ENCODE measurements around the gene CALN1.
"Not testable (repeated sequence)": the region's sequence is repeated elsewhere in the genome, so short reads cannot be mapped to it uniquely, and the experiment has no call there.

The CALN1 gene

DNA sequence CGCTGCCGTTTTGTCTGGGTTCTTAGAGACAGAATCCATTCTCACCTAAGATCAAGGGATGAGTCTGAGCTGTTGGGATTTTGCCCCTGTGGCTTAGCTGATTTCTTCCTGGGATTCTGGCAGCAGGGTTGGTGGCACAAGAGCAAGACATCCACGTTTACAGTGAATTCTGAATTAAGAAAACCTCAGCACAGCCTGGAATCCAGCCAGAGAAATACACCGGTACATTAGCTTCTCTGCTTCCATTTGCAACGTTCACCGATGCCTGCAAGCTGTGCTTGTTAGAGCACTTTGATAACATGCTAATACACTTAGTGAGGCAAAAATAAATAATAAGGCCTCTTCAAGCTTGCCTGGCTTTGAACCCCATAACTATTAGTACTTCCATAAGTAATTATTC, 569.8 kb downstream of the CALN1 start:
- H3K27me3 Mint-ChIP-seq: no peaks in the 10 kb centered on the region

DNA sequence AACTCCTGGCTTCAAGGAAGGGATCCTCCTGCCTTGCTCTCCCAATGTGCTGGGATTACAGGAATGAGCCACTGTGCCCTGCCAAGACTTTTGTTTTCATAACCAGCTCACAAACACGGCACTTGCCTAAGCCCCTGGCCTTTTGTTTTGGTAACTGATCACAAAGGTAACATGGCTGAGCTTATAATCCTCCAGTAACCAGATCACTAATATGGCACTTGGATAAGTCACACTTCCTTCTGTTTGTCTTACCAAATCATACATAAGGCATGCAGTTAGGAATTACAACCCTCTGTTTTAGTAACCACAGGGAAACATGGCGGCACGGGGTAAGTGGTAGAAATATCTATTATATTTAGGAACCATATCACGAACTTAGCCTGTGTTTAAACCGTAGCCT, 577.1 kb downstream of the CALN1 start:
- Mint-ChIP-seq H3K36me3 (no peaks in the 10 kb centered on the region), H3K27ac (no peak overlapping the region), H3K4me1 (no peaks in the 10 kb centered on the region), H3K27me3 (no peaks in the 10 kb centered on the region), H3K4me3 (no peak overlapping the region), H3K9me3 (no peaks in the 10 kb centered on the region)

More for the DNA sequence above, 569.8 kb downstream of the CALN1 start:
- no peaks in the 10 kb centered on the region for H3K4me1 Mint-ChIP-seq
- H3K9me3 Mint-ChIP-seq: peaks cover 5% of the 10 kb centered on the region
- H3K36me3 Mint-ChIP-seq: no peaks in the 10 kb centered on the region
- H3K27ac Mint-ChIP-seq: no peak overlapping the region
- no peak overlapping the region for H3K4me3 Mint-ChIP-seq

DNA sequence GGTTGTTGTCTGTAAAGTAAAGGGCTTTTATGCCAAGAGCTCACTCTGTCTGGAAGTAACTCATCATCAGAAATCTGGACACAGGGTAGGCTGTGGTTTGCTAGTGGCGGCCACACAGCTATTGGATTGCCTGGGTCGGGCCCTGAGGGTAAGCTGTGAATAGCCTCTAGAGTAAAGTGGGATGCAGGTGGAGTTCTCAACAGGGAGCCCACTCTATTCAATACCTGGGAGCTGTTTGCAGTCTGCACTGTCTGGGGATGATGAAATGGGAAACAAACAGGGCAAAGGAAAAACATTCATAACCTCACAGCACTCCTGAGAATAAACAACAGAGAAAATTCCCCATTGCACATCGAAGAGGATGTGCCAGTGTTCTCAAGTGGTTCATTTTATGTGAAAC, 582.6 kb downstream of the CALN1 start:
- Mint-ChIP-seq H3K4me3 (no peak overlapping the region), H3K27me3 (no peaks in the 10 kb centered on the region), H3K4me1 (no peaks in the 10 kb centered on the region), H3K36me3 (no peaks in the 10 kb centered on the region), H3K9me3 (no peaks in the 10 kb centered on the region), H3K27ac (no peak overlapping the region)

DNA sequence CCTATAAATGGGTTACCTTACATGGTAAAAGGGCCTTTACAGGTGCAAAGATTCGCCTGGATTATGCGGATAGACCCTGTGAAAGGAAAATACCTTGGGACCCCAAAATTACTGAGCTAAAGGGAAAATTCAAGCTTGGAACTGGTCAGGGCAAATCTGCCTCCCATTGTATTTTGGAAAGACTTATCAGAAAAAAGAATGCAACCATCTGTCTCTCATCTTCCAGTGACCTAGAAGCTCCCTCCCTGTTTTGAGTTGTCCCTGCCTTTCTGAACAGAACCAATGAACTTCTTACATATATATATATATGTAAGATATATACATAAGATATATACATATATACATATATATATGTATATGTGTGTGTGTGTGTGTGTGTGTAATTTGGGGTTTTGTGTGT, 583.8 kb downstream of the CALN1 start:
- Mint-ChIP-seq H3K36me3 (no peaks in the 10 kb centered on the region), H3K27ac (no peak overlapping the region), H3K27me3 (no peaks in the 10 kb centered on the region), H3K4me1 (no peaks in the 10 kb centered on the region), H3K9me3 (no peaks in the 10 kb centered on the region), H3K4me3 (no peak overlapping the region)

DNA sequence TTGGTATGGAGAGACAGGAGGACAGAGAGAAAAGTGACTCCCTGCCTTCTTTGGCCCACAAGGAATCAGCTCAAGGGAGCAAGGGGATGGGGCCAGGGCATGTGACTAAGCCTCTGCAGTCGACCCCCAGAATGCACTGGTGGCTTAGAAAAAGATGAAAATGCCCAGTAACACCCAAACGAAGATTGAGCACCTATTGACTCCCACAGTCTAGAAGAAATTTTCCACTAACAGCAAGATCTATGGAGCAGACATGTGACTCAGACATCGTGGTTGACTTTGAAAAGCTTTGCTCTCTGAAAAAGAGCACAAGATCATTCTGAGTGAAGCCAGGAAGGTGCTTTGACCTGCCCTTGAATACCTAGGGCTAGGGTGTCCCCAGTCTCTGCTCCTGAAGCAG, 586.0 kb downstream of the CALN1 start:
- Mint-ChIP-seq H3K27me3 (no peaks in the 10 kb centered on the region), H3K4me1 (no peaks in the 10 kb centered on the region), H3K9me3 (peaks cover 6% of the 10 kb centered on the region), H3K4me3 (no peak overlapping the region), H3K27ac (no peak overlapping the region), H3K36me3 (no peaks in the 10 kb centered on the region)

DNA sequence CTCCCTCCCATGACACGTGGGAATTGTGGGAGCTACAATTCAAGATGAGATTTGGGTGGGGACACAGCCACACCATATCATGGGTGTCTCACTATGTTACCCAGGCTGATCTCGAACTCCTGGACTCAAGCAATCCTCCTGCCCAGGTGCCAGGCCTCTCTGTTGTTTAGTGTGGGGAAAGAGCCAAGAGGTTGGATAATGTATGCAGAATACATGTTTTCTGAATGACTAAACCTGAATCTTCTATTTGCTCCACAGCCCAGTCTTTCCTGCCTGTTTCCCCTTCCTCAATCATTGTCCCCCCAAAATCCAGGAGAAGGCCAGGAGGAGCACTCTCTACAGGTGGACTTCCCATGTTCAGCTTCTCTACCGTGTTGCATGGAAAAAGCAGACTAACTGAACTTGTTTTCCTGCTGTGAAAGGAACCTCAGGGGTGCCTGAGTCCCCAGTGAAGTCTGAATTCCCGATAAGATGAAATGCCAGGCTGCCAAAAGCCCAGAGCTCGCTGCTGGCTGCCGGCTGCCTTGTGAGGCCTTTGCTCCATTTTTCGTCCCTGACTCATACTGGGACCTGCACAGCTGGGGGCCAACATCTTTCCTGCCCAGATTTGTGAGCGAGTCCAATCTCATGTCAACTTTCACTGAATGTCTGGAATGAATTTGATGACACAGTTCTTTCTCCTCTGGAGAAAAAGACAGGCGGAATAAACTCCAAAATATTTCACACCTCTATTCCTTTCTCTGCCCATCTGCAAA, 588.0 kb downstream of the CALN1 start:
- Mint-ChIP-seq H3K27me3 (no peaks in the 10 kb centered on the region), H3K4me3 (no peak overlapping the region), H3K9me3 (peaks cover 13% of the 10 kb centered on the region), H3K4me1 (no peaks in the 10 kb centered on the region), H3K36me3 (peaks cover 2% of the 10 kb centered on the region), H3K27ac (no peak overlapping the region)

DNA sequence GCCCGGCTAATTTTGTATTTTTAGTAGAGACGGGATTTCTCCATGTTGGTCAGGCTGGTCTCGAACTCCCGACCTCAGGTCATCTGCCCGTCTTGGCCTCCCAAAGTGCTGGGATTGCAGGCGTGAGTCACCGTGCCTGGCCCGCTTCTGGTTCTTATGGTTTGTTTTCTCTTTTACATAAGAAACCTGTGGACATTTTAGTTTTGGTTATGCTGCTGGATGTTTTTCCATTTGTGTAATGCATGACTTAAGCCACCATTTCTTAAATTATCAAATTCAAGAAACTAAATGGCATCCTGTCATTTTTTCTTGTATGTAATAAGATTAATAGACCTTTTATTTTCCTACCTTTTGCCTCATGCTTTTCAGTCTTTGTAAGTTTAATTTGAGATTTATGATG, 589.7 kb downstream of the CALN1 start:
- H3K27ac Mint-ChIP-seq, H3K4me1 Mint-ChIP-seq, H3K27me3 Mint-ChIP-seq, H3K36me3 Mint-ChIP-seq, H3K4me3 Mint-ChIP-seq: not testable (repeated sequence)
- H3K9me3 Mint-ChIP-seq: peaks cover 13% of the 10 kb centered on the region

DNA sequence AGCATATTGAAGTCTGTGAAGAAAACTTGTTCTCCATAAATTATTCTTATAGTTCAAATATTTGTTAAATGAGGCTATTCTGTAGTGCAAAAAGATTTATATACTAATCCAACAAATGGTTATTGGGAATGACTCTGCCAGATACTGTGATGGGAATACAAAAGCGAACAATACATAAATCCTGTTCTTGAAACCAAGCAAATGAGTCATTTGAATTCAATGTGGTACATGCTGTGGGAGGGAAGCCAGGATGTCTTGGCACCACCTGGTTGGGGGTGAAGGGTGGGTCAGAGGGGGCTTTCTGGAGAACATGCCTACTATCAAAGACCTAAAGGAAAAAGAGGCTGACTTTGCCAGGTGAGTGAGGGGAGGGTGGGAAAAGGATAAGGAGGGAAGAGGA, 594.2 kb downstream of the CALN1 start:
- no peak overlapping the region for H3K27ac Mint-ChIP-seq

DNA sequence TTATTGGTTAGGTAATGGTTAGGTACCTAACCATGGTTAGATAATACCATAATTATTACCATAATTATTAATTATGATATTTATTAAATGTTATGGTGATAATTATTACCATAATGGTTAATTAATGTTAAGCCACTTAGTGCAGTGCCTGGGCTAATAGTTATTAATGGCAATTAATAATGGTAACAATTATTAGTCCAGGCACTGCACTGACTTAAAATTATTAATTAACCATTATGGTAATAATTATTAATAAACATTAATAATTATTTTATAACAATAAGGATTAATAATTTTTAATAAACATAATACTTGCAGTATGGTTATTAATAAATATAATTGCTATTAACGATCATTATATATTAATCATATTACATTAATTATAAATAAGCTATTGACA, 604.0 kb downstream of the CALN1 start:
- Mint-ChIP-seq H3K27ac (no peak overlapping the region), H3K27me3 (no peaks in the 10 kb centered on the region), H3K9me3 (no peaks in the 10 kb centered on the region), H3K4me1 (no peaks in the 10 kb centered on the region), H3K4me3 (no peak overlapping the region), H3K36me3 (peaks cover 2% of the 10 kb centered on the region)

More for the DNA sequence above, 594.2 kb downstream of the CALN1 start:
- H3K4me3 Mint-ChIP-seq: no peak overlapping the region
- peaks cover 2% of the 10 kb centered on the region for H3K36me3 Mint-ChIP-seq
- no peaks in the 10 kb centered on the region for H3K4me1 Mint-ChIP-seq
- H3K9me3 Mint-ChIP-seq: peaks cover 17% of the 10 kb centered on the region
- H3K27me3 Mint-ChIP-seq: no peaks in the 10 kb centered on the region

DNA sequence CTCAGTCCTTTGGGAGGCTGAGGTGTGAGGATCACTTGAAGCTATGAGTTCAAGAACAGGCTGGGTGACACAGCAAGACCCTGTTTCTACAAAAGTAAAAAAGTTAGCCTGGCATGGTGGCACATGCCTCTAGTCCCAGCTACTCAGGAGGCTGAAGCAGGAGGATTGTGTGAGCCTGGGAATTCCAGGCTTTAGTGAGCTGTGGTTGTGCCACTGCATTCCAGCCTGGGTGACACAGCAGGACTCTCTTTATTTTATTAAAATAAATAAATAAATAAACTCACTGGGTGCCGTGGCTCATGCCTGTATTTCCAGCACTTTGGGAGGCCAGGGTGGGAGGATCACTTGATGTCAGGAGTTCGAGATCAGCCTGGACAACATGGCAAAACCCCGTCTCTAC, 607.9 kb downstream of the CALN1 start:
- peaks cover 2% of the 10 kb centered on the region for H3K36me3 Mint-ChIP-seq
- no peak overlapping the region for H3K27ac Mint-ChIP-seq
- H3K4me3 Mint-ChIP-seq: no peak overlapping the region
- H3K4me1 Mint-ChIP-seq: no peaks in the 10 kb centered on the region
- no peaks in the 10 kb centered on the region for H3K27me3 Mint-ChIP-seq
- no peaks in the 10 kb centered on the region for H3K9me3 Mint-ChIP-seq

DNA sequence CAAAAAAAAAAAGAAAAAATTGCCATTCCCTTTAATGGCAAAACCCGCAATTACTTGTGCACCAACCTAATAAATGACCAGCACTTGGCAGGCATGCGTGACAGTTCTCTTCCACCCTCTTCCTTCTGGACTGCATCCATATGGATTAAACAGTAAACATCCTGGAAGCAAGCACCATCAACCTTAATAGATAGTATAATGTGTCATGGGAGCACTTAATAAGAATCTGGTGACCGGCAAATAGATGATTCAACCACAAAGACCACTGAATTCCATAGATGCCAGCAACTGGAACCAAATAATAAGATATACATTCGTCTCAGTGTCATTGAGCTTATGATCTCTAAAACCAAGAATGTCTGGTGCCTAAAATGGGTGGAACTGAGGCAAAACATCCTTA, 610.2 kb downstream of the CALN1 start:
- Mint-ChIP-seq H3K9me3 (no peaks in the 10 kb centered on the region), H3K4me3 (no peak overlapping the region), H3K27me3 (no peaks in the 10 kb centered on the region), H3K4me1 (no peaks in the 10 kb centered on the region), H3K36me3 (peaks cover 2% of the 10 kb centered on the region), H3K27ac (no peak overlapping the region)

DNA sequence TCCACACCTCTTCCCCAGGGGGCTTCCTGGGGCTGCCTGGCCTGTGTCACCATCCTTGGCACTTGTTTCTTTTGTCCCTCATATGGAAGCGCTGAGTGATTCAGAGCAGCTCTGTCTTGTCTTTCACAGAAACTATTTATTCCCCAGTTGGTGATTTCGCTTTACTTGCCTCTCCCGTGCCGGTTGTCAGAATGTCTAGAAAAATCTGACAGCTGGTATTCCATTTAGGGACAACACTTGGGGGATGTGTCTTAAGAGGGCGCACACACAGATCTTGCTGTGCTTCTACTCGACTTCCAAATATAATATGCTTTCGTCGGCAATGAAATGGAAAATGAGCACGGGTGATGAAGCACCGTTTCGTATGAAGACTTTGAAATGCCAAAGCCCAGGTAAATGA, 611.8 kb downstream of the CALN1 start:
- Mint-ChIP-seq H3K36me3 (no peaks in the 10 kb centered on the region), H3K4me1 (no peaks in the 10 kb centered on the region), H3K9me3 (no peaks in the 10 kb centered on the region), H3K27me3 (no peaks in the 10 kb centered on the region), H3K4me3 (no peak overlapping the region), H3K27ac (no peak overlapping the region)

DNA sequence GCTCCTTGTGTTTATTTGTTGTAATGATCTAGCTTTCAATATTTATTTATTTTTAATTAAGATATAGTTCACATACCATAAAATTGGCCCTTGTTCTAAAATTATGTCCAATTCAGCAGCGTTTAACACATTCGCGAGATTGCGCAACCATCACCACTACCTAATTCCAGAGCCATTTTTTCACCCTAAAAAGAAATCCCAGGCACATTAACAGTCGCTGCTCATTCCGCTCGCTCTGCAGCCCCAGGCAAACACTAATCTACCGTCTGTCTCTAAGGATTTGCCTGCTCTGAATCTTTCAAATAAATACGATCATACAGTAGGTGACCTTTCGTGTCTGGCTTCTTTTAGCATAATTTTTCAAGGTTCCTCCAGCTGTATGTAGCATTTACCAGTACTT, 616.7 kb downstream of the CALN1 start:
- Mint-ChIP-seq H3K4me3 (no peak overlapping the region), H3K9me3 (peaks cover 9% of the 10 kb centered on the region), H3K27ac (no peak overlapping the region), H3K4me1 (no peaks in the 10 kb centered on the region), H3K36me3 (no peaks in the 10 kb centered on the region), H3K27me3 (no peaks in the 10 kb centered on the region)

DNA sequence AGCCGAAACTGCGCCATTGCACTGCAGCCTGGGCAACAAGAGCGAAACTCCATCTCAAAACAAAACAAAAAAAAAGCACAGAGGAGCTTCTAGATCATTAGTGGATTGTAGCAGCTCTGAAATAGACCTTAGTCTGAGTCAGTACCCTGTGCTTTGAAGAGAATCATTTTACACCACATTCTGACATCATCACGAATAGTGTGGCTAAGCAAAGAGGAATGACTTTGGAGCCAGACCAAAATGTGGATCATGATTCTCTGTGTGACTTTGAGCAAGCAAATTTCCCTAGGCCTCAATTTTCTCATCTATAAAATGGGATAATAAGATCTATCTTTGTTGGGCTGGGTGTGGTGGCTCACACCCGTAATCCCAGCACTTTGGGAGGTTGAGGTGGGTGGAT, 618.9 kb downstream of the CALN1 start:
- no peaks in the 10 kb centered on the region for H3K4me1 Mint-ChIP-seq
- H3K27me3 Mint-ChIP-seq: no peaks in the 10 kb centered on the region
- H3K27ac Mint-ChIP-seq: no peak overlapping the region
- no peak overlapping the region for H3K4me3 Mint-ChIP-seq
- H3K36me3 Mint-ChIP-seq: no peaks in the 10 kb centered on the region
- peaks cover 9% of the 10 kb centered on the region for H3K9me3 Mint-ChIP-seq

DNA sequence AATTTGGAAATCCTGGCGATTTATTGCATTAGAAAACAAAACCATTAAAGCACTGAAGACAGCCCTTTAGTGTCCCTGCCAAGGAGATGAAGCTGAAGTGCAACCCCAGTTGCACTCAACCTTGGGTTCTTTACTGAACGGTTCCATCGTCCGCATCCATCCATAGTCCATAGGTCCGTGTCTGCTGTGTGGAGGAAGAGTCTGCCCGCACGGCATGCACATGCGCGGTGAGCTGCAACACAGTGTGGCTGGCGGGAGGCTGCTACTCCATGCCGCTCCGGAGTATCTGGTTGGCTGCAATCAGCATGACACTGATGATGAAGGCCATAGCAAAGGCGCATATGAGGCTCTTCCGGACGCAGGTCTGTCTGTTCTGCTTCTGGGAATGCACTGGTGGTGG, 624.6 kb downstream of the CALN1 start:
- no peaks in the 10 kb centered on the region for H3K36me3 Mint-ChIP-seq
- no peak overlapping the region for H3K27ac Mint-ChIP-seq
- H3K9me3 Mint-ChIP-seq: peaks cover 4% of the 10 kb centered on the region
- H3K4me3 Mint-ChIP-seq: no peak overlapping the region
- H3K27me3 Mint-ChIP-seq: no peaks in the 10 kb centered on the region
- H3K4me1 Mint-ChIP-seq: no peaks in the 10 kb centered on the region

DNA sequence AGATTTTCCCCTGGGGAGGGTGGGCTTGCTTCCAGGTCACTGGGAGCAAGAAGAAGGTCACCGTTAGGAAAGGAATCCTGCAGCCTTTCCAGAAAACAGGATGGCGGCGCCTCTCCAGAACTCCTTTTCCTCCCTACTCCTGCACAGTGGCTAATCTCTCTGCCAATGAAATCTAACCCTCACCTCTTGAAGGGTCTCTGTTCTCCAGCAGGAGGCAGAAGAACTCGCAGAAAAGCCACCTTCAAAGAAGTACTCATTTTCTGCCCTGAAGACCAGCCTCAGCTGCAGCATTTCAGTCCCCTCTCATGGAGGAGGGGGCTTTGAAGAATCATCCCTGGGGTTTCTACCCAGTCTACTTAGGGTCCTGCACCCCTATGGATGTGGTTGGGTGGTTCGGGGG, 626.9 kb downstream of the CALN1 start:
- no peaks in the 10 kb centered on the region for H3K4me1 Mint-ChIP-seq
- H3K27me3 Mint-ChIP-seq: no peaks in the 10 kb centered on the region
- no peaks in the 10 kb centered on the region for H3K36me3 Mint-ChIP-seq
- H3K27ac Mint-ChIP-seq: no peak overlapping the region
- H3K9me3 Mint-ChIP-seq: peaks cover 4% of the 10 kb centered on the region
- no peak overlapping the region for H3K4me3 Mint-ChIP-seq

DNA sequence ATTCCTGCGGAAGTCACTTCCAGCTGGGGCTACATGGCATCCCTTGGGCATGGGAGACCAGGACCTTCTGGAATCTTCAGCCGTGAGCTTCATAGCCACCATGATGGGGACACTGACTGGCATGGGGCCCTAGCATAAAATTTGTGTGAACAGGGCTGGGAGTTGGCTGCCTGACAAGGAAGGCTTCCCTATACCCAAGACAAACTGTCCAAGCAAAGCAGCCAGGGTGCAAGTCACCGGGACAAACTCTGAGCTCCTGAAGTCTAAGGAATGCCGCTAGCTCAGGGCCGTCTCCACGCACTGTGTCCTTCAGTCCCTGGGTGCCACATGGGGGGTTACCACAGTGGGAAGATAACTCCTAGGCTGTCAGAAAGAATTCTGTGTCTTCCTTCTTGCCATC, 627.4 kb downstream of the CALN1 start:
- H3K4me1 Mint-ChIP-seq: no peaks in the 10 kb centered on the region
- no peaks in the 10 kb centered on the region for H3K36me3 Mint-ChIP-seq
- H3K9me3 Mint-ChIP-seq: peaks cover 4% of the 10 kb centered on the region
- no peak overlapping the region for H3K4me3 Mint-ChIP-seq
- H3K27me3 Mint-ChIP-seq: no peaks in the 10 kb centered on the region
- H3K27ac Mint-ChIP-seq: no peak overlapping the region

Measured in activated naive CD4-positive, alpha-beta T cell treated with anti-CD3 and anti-CD28 coated beads, Interleukin-2, amount 50 U/mL, for 24 hours (primary cell).